HepG2 (cell line): ENCODE data around the gene KIAA1191. TPM values are rescaled to one million over a fixed set of nuclear protein-coding genes. Genes with fewer than 3 reads are reported as not detected.

ENCODE experiments used
- ATF7 ChIP-seq, 2 experiments: fragments of 450-650 bp in 1 of 2; sonication (generic) in 1 of 2; formaldehyde crosslinking in 1 of 2; IDR thresholded peaks; 2 replicates each; pipeline versions ENCODE4 v1.4.0 to v1.6.1; 2016 to 2020; ENCODE audit warnings: antibody characterized with exemption in 1 of 2, mild to moderate bottlenecking in 1 of 2, missing genetic modification reagents in 1 of 2
- CEBPB ChIP-seq: IDR thresholded peaks from 2 replicates; pipeline ENCODE4 v1.6.1; 2011; ENCODE audit warnings: low read depth, low read length, improper control_type of control experiment, borderline replicate concordance
- GATAD2A ChIP-seq: IDR thresholded peaks from 2 replicates; pipeline ENCODE4 v1.6.1; 2016
- HMG20A ChIP-seq: IDR thresholded peaks from 2 replicates; pipeline ENCODE4 v1.6.1; 2016; ENCODE audit warnings: borderline replicate concordance
- HOXA3 ChIP-seq: sonication (generic); formaldehyde crosslinking; IDR thresholded peaks from 2 replicates; pipeline ENCODE4 v1.5.0; 2020; ENCODE audit warnings: missing genetic modification reagents
- JUND ChIP-seq: sonication (generic); formaldehyde crosslinking; IDR thresholded peaks from 2 replicates; pipeline ENCODE4 v1.8.0; 2022; ENCODE audit warnings: mild to moderate bottlenecking, missing genetic modification reagents
- NR2F1 ChIP-seq, 2 experiments: fragments of 450-650 bp in 1 of 2; formaldehyde crosslinking in 1 of 2; IDR thresholded peaks; 2 replicates each; pipeline versions ENCODE4 v1.5.0 to v1.6.1; 2016 to 2020; ENCODE audit warnings: mild to moderate bottlenecking in 1 of 2, missing compliant biosample characterization in 1 of 2, missing genetic modification reagents in 1 of 2, moderate library complexity in 1 of 2
- RFX5 ChIP-seq: IDR thresholded peaks from 2 replicates; pipeline ENCODE4 v1.6.1; 2011; ENCODE audit warnings: low read depth, low read length, improper control_type of control experiment
- SAP130 ChIP-seq: IDR thresholded peaks from 2 replicates; pipeline ENCODE4 v1.6.1; 2016; ENCODE audit warnings: low read depth
- SOX13 ChIP-seq, 3 experiments: fragments of 450-650 bp in 1 of 3; sonication (generic) in 1 of 3; formaldehyde crosslinking in 1 of 3; IDR thresholded peaks in 2 of 3; conservative IDR thresholded peaks in 1 of 3; 2 replicates each; pipeline versions ENCODE4 v1.5.0 to v1.6.1; 2016 to 2020; ENCODE audit warnings: antibody characterized with exemption in 1 of 3, mild to moderate bottlenecking in 1 of 3, missing compliant biosample characterization in 1 of 3, missing genetic modification reagents in 1 of 3, moderate library complexity in 1 of 3
- SOX6 ChIP-seq, 2 experiments: fragments of 450-650 bp in 1 of 2; sonication (generic) in 1 of 2; formaldehyde crosslinking in 1 of 2; IDR thresholded peaks; 2 replicates each; pipeline versions ENCODE4 v1.4.0 to v1.6.1; 2017 to 2020; ENCODE audit warnings: antibody characterized with exemption in 1 of 2, mild to moderate bottlenecking in 1 of 2, missing genetic modification reagents in 1 of 2
- SP140L ChIP-seq: sonication (generic); formaldehyde crosslinking; IDR thresholded peaks from 2 replicates; pipeline ENCODE4 v1.4.0; 2020; ENCODE audit warnings: missing genetic modification reagents, borderline replicate concordance
- TBX2 ChIP-seq: sonication (generic); formaldehyde crosslinking; IDR thresholded peaks from 2 replicates; pipeline ENCODE4 v1.5.0; 2020; ENCODE audit warnings: missing genetic modification reagents, mild to moderate bottlenecking, borderline replicate concordance
- ZBTB21 ChIP-seq: sonication (generic); formaldehyde crosslinking; IDR thresholded peaks from 2 replicates; pipeline ENCODE4 v1.4.0; 2020; ENCODE audit warnings: missing genetic modification reagents
- ZNF136 ChIP-seq: sonication (generic); formaldehyde crosslinking; IDR thresholded peaks from 2 replicates; pipeline ENCODE4 v1.8.1; 2022; ENCODE audit warnings: low read depth, mild to moderate bottlenecking, moderate library complexity, missing genetic modification reagents
- ZNF292 ChIP-seq: sonication (generic); formaldehyde crosslinking; IDR thresholded peaks from 2 replicates; pipeline ENCODE4 v1.8.1; 2022; ENCODE audit warnings: mild to moderate bottlenecking, low read depth, missing genetic modification reagents, borderline replicate concordance
- ZNF30 ChIP-seq: sonication (generic); formaldehyde crosslinking; IDR thresholded peaks from 2 replicates; pipeline ENCODE4 v1.5.0; 2020; ENCODE audit warnings: mild to moderate bottlenecking, missing genetic modification reagents
- ZNF33A ChIP-seq: sonication (generic); formaldehyde crosslinking; IDR thresholded peaks from 2 replicates; pipeline ENCODE4 v1.5.1; 2020; ENCODE audit warnings: missing genetic modification reagents, mild to moderate bottlenecking, moderate library complexity, borderline replicate concordance
- ZNF670 ChIP-seq: sonication (generic); formaldehyde crosslinking; IDR thresholded peaks from 2 replicates; pipeline ENCODE4 v1.8.0; 2022; ENCODE audit warnings: mild to moderate bottlenecking, missing genetic modification reagents, borderline replicate concordance
- ZNF792 ChIP-seq: IDR thresholded peaks from 2 replicates; pipeline ENCODE4 v1.6.1; 2016
- polyA plus RNA-seq, 8 experiments: library from polyadenylated mRNA; depleted of rRNA in 3 of 8; stranded (reverse) in 7 of 8; unstranded in 1 of 8; fragments of >200 nt; fragmentation: Illumina TruSeq in 4 of 8; extraction: Trizol in 4 of 8; gene quantifications; 2 replicates each; pipeline versions ENCODE4 v1.2.1 to v1.2.3, GENCODE V29; 2011 to 2016; ENCODE audit warnings: low read depth in 4 of 8, missing spikeins in 1 of 8, mixed read lengths in 1 of 8; ENCODE audit not compliant: insufficient read depth in 1 of 8
- total RNA-seq, 5 experiments: library from RNA; depleted of rRNA; stranded (reverse); fragments of >200 nt; fragmentation: Illumina TruSeq; extraction: Trizol; gene quantifications; 2 replicates each; pipeline ENCODE4 v1.2.3, GENCODE V29; 2016; ENCODE audit warnings: low read depth in 1 of 5
- TF ChIP-seq, protein P1 (sequence below): IDR thresholded peaks from 2 replicates; pipeline ENCODE4 v1.4.0; 2020; ENCODE audit warnings: mild to moderate bottlenecking, missing genetic modification reagents

KIAA1191 gene
- total and polyA plus RNA-seq, 2 of the 13 experiments (the other 11 are each of a cell fraction or from before 2014, with no cell fraction given): 63.6 to 103 TPM

DNA sequence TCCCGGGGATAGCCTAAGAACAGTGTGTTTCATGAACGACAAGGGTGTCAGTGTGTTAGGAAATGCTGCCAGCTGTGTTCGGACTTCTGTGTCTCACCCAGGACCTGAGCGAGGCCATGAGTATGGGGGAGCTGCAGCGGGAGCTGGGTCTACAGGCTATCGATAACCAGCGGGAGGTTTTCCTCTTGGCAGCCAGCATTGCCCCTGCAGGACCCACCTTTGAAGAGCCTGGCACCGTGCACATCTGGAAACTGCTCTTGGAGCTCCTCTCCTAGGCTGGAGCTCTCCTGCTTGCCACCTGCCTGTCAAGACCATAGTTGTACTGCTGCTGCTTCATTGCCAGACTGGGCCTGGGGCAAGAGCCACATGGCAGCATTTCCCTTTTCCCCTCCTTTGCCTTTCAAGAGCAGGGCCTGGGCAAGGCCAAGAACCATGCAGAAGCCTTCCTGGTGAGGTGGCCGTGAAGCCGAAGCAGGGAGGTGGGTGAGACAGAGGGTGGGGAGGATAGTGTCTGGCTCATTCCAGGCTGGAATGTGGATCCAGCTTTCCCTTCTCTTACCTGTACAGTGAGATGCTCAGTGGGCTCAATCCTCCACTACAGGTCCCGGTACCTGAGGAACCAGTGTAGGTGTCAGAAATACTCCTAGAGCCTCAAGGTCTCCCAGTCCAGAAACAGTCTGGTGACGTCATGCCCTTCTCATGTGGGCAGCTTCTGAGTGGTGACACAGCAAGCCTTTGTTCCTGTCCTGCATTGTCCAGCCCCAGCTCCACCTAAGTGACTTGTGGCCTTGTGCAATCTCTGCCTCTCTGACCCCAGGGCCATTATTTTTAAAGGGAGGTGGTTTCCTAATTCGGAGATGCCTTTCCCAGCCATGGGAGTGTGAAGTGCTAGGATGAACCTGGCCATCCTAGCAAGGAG lies 10.3 kb upstream of the KIAA1191 start (continued):
- TF ChIP-seq ZNF136 (CRISPR knock-in tag) (0 out of 2 replicates have a peak, but pooled peaks have one; percentile 41), SOX13 (IDR thresholded peaks at IDR 0.05) (peak; percentile 75), SOX13 (CRISPR knock-in tag; conservative IDR thresholded peaks at IDR 0.05 in 1 of 2, IDR thresholded peaks at IDR 0.05 in 1 of 2) (peak in 1 of 2 experiments; percentile 94; a peak in 2 of 4 replicates), TBX2 (CRISPR knock-in tag) (0 out of 2 replicates have a peak, but pooled peaks have one; percentile 28), ZNF792 (CRISPR knock-in tag) (no peak), HOXA3 (CRISPR knock-in tag) (peak; percentile 60; the same call in 1 of the 2 replicates), ATF7 (IDR thresholded peaks at IDR 0.05) (peak; percentile 99), ATF7 (CRISPR knock-in tag; IDR thresholded peaks at IDR 0.05) (peak; percentile 55; the same call in 1 of the 2 replicates), HMG20A (CRISPR knock-in tag) (peak; percentile 20; the same call in 1 of the 2 replicates), ZNF33A (CRISPR knock-in tag) (no peak), SAP130 (CRISPR knock-in tag) (peak; percentile 55), ZNF670 (CRISPR knock-in tag) (no peak), NR2F1 (CRISPR knock-in tag; IDR thresholded peaks at IDR 0.05) (0 out of 4 replicates have a peak, but pooled peaks of 1 of the 2 experiments have one; percentile 16), ZNF30 (CRISPR knock-in tag) (no peak), CEBPB (peak; percentile 95), GATAD2A (CRISPR knock-in tag) (peak; percentile 55; the same call in 1 of the 2 replicates), SP140L (no peak), RFX5 (0 out of 2 replicates have a peak, but pooled peaks have one; percentile 42), SOX6 (IDR thresholded peaks at IDR 0.05) (no peak), SOX6 (CRISPR knock-in tag; IDR thresholded peaks at IDR 0.05) (peak; percentile 94), JUND (CRISPR knock-in tag) (0 out of 2 replicates have a peak, but pooled peaks have one; percentile 31), ZBTB21 (CRISPR knock-in tag) (peak; percentile 85; the same call in 1 of the 2 replicates), ZNF292 (CRISPR knock-in tag) (0 out of 2 replicates have a peak, but pooled peaks have one; percentile 26)
- TF ChIP-seq, protein P1, sequence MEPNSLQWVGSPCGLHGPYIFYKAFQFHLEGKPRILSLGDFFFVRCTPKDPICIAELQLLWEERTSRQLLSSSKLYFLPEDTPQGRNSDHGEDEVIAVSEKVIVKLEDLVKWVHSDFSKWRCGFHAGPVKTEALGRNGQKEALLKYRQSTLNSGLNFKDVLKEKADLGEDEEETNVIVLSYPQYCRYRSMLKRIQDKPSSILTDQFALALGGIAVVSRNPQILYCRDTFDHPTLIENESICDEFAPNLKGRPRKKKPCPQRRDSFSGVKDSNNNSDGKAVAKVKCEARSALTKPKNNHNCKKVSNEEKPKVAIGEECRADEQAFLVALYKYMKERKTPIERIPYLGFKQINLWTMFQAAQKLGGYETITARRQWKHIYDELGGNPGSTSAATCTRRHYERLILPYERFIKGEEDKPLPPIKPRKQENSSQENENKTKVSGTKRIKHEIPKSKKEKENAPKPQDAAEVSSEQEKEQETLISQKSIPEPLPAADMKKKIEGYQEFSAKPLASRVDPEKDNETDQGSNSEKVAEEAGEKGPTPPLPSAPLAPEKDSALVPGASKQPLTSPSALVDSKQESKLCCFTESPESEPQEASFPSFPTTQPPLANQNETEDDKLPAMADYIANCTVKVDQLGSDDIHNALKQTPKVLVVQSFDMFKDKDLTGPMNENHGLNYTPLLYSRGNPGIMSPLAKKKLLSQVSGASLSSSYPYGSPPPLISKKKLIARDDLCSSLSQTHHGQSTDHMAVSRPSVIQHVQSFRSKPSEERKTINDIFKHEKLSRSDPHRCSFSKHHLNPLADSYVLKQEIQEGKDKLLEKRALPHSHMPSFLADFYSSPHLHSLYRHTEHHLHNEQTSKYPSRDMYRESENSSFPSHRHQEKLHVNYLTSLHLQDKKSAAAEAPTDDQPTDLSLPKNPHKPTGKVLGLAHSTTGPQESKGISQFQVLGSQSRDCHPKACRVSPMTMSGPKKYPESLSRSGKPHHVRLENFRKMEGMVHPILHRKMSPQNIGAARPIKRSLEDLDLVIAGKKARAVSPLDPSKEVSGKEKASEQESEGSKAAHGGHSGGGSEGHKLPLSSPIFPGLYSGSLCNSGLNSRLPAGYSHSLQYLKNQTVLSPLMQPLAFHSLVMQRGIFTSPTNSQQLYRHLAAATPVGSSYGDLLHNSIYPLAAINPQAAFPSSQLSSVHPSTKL (CRISPR knock-in tag): peak; percentile 62
